G401 (cell line): ENCODE data around the gene RPL38. TPM values are rescaled to one million over a fixed set of nuclear protein-coding genes. Genes with fewer than 3 reads are reported as not detected.
A peak's percentile ranks its signal among the peaks of the same experiment; 100 is the strongest.

ENCODE experiments used
- DNase-seq: peaks from one replicate; pipeline ENCODE4 v3.0.0-alpha.2; 2015; ENCODE audit warnings: low spot score
- in situ Hi-C: cut with HindIII; loops from 2 replicates; pipeline ENCODE4 v1.10.0; 2016; ENCODE audit warnings: low sequenced_read_pairs, mixed read lengths
- total RNA-seq: library from RNA; depleted of rRNA; stranded (reverse); fragments of >200 nt; shearing (Covaris generic); gene quantifications from 2 replicates; pipeline ENCODE4 v1.2.3, GENCODE V29; 2014; rRNA removed

Gene RPL38
- total RNA-seq, 1 experiment from 2014 or later: 1,888 TPM

DNA sequence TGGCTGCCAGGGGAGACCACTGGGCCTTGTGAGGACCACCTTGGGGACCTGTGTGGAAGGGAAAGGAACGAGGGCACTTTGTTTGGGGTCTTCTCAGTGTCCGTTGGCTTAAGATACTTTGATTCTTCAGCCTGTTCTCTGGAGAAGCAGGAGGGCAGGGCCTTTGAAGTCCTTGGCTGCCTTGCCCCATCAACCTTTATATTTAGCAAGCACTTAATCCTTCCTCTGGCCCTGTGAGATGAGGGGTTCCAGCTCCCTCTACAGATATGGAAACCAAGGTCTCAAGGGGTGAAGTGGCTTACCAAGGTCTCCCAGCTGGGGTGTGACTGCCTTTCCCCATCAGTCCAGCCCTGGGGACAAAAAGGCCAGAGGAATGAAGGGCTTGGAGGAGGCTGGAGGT is 38.4 kb downstream of the RPL38 start:
- in situ Hi-C loops: no loop called here
- no peak for DNase-seq

GRCh38 chr17:74243013-74243755 is 39.7 kb downstream of the RPL38 start:
- in situ Hi-C loops: no loop called here
- DNase-seq: peak; percentile 99

- DNase-seq: no peak
- in situ Hi-C loops: no loop called here
Measured at GRCh38 chr17:74244128-74244527, 40.6 kb downstream of the RPL38 start.

DNA sequence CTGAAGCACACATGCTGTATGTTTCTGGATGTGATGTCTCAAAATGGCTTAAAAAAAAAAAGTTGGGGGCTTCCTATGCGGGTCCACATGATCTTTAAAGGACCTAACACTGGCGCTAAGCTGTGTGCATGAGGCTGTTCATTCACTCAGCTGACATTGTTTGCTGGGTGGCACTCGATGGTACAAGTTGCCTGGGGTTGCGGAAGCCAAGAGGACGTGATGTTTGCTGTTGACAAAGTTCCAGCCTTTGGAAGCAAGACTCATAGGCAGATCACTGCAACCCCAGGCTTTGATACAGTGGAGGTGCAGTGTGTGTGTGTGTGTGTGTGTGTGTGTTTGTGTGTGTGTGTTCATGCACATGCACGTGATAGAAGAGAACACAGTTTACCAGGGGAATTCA is 41.1 kb downstream of the RPL38 start:
- peak; percentile 35 for DNase-seq
- in situ Hi-C loops: no loop called here

DNA sequence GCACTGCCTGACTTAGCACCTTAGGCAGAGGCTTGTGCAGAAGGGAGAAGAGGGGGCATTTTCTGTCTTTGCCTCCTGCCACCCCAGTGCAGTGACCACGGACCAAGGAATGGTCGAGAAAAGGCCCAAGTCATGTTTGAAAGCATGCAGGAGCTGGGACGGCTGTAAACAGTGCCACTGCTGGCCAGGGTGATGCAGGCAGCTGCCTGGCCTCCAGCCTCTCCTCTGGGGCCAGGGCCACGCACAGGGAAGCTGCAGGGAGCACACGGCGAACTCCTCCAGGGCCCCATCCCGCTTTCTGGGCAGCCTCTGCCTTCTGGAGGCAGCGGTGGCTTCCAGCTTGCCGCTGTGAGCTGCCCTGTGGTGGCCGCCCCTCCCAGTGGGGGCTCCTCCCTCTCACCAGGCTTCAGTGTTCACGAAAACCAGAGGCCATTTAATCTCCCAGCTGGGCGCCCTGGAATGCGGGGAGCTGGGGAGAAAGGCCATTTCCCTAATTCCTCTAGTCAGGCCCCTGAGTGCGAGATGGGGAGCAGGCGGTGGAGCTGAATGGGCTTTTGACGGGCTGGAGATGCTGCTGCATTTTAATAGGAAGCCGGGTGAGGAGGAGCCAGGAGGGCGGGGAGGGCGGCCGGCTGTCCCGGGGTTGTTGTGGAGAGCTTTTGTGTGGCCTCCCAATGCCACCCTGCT is 41.8 kb downstream of the RPL38 start:
- peak; percentile 36 for DNase-seq
- in situ Hi-C loops: no loop called here

DNA sequence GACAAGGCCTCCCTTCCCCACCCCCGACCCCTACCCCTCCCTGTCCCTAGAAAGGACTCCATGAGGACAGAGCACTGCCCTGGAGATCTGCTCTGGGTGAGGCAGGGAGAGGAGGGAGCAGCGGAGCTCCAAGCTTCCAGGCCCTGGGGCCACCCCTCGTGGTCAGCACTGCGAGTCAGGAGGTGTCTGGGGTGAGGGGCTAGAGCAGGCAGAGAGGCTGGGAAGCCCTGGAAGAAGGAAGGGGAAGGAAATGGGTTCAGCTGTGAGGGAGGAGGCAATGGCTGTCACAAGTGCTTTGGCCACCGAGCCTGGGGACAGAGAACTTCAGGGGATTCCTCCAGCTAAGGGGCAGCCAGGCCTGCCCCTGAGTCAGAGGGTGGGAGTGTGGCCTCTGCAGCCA is 42.4 kb downstream of the RPL38 start:
- in situ Hi-C loops: no loop called here
- DNase-seq: no peak

DNA sequence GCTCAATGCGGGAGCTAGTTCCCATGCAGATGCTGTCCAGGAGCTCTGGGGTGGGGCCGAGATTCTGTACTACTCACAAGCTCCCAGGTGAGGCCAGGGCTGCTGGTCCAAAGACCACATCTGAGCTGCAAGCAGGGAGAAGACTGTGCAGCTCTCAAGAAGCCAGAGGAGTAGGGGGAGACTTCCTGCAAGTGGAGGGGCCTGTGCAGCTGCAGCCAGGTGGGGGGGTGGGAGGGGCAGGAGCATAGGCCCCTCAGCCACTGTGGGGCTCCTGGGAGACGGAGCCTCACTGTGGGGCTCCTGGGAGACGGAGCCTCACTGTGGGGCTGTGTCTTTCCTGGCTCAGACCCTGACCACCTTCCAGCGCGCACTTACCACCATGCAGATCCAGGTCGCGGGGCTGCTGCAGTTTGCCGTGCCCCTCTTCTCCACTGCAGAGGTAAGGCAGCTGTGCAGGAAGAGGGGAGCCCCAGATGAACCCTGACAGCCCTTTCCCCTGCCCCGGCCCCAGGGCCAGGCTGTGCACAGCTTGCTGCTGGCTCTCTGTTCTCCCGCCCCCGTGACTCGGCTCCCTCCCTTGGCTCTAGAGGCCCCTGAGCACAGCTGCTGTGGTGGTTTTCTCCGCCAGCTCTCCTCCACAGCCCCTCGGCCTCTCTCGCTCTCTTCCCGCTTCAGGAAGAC is 46.3 kb downstream of the RPL38 start:
- in situ Hi-C loops: no loop called here
- DNase-seq: no peak

GRCh38 chr17:74250324-74250995 is 47.0 kb downstream of the RPL38 start:
- in situ Hi-C loops: no loop called here
- no peak for DNase-seq

- no peak for DNase-seq
- in situ Hi-C loops: no loop called here
Measured at GRCh38 chr17:74251051-74251450, 47.6 kb downstream of the RPL38 start.

GRCh38 chr17:74251569-74251968 is 48.1 kb downstream of the RPL38 start:
- in situ Hi-C loops: no loop called here
- no peak for DNase-seq

- DNase-seq: no peak
Measured at GRCh38 chr17:74252211-74252610, 48.7 kb downstream of the RPL38 start.

DNA sequence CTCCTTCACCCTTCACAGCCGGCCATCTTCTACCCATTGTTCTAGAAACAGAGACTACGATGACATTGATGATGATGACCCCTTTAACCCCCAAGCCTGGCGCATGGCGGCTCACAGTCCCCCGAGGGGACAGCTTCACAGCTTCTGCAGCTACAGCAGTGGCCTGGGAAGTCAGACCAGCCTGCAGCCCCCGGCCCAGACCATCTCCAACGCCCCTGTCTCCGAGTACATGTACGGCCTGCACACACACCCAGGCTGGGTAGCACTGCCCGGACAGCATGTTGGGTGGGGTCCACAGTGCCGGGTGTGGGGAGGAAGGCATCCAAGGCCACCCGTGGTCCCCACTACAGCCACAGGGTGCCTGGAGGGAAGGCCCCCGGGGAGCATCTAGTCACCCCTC is 49.6 kb downstream of the RPL38 start:
- DNase-seq: no peak
- in situ Hi-C loops: no loop called here

More at GRCh38 chr17:74252211-74252610, 48.7 kb downstream of the RPL38 start:
- in situ Hi-C loops: no loop called here

- no peak for DNase-seq
- in situ Hi-C loops: no loop called here
Measured at GRCh38 chr17:74257311-74257710, 53.8 kb downstream of the RPL38 start.

DNA sequence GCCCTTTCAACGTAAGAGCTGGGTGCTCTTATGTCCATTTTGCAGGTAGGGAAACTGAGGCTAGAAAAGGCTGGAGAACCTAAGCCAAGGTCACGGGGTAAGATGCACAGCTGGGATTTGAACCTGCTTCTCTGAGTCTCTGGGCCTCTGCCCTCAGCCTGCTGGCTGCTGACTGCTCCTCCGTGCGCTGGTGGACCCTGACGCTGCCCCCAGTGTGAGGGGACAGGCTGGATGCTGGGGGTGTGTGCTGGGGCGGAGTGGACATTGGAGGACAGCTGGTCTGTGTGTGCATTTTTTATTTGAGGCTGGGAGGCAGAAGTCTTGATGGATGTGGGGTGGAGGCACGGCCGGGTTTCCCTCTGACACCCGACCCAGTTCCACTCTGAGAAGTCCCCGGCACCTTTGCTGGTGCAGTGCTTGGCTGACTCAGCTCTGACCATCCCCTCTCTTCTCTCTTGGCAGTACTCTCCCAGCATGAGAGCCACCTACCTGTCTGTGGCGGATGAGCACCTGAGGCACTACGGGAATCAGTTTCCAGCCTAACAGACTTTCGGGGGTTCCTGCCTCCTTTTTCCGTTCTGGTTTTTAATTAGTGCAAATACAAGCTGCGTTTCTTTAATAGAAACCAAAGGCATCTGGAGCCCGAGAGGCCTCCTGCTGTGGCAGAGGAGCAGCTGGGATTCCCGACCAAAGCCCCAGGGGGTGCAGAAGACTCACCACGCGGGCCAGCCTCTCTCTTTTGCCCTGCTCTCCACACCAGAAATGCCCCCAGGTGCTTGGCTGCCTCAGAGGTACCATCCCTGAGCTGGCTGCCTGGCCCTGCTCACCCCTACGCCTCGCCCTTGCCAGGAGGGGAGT is 56.4 kb downstream of the RPL38 start:
- in situ Hi-C loops: no loop called here
- no peak for DNase-seq

Other genes with a start within 250 kb of the RPL38 start
- gene TTYH2, start 9.9 kb downstream of the RPL38 start, total RNA-seq: 3.4 and 7.6 TPM in 2 replicates
- not detected in 2 replicates for gene DNAI2, start 70.6 kb downstream of the RPL38 start, total RNA-seq
- not detected in 2 replicates for gene KIF19, start 122.5 kb downstream of the RPL38 start, total RNA-seq
- gene BTBD17, start 158.2 kb downstream of the RPL38 start, total RNA-seq: not detected in 2 replicates
- gene GPR142, start 163.8 kb downstream of the RPL38 start, total RNA-seq: not detected in 2 replicates
- gene GPRC5C, start 228.4 kb downstream of the RPL38 start, total RNA-seq: 8.7 and 9.4 TPM in 2 replicates